K562 (cell line): ENCODE results near the gene JAM2. TPM values are rescaled to one million over a fixed set of nuclear protein-coding genes. Genes with fewer than 3 reads are reported as not detected.

Experiments
- ATF6 ChIP-seq: sonication (generic); formaldehyde crosslinking; IDR thresholded peaks from 2 replicates; pipeline ENCODE4 v1.4.0; 2020; ENCODE audit warnings: mild to moderate bottlenecking, missing genetic modification reagents
- CHAMP1 ChIP-seq: fragments of 450-650 bp; IDR thresholded peaks from 2 replicates; pipeline ENCODE4 v1.6.1; 2016; ENCODE audit warnings: mild to moderate bottlenecking
- CTBP1 ChIP-seq: fragments of 450-650 bp; IDR thresholded peaks from 2 replicates; pipeline ENCODE4 v1.6.1; 2016; ENCODE audit warnings: borderline replicate concordance
- ELK1 ChIP-seq: sonication (generic); formaldehyde crosslinking; IDR thresholded peaks from 2 replicates; pipeline ENCODE4 v1.8.1; 2022; ENCODE audit warnings: missing genetic modification reagents
- KLF6 ChIP-seq: fragments of 250-450 bp; sonication (Bioruptor Pico); IDR thresholded peaks from 2 replicates; pipeline ENCODE4 v1.4.0; 2020; ENCODE audit warnings: mild to moderate bottlenecking, moderate library complexity, borderline replicate concordance
- MCM3 ChIP-seq: fragments of 450-650 bp; IDR thresholded peaks from 2 replicates; pipeline ENCODE4 v1.6.1; 2016
- MITF ChIP-seq: IDR thresholded peaks from 2 replicates; pipeline ENCODE4 v1.6.1; 2014; ENCODE audit warnings: antibody characterized with exemption
- NONO ChIP-seq, 2 experiments: fragments of 200-400 bp in 1 of 2; fragments of 450-650 bp in 1 of 2; formaldehyde crosslinking in 1 of 2; IDR thresholded peaks; 2 replicates each; pipeline ENCODE4 v1.6.1; 2017; ENCODE audit warnings: low read depth in 2 of 2, mild to moderate bottlenecking in 2 of 2, moderate library complexity in 2 of 2, low read length in 1 of 2
- OTX1 ChIP-seq: fragments of 450-650 bp; formaldehyde crosslinking; IDR thresholded peaks from 2 replicates; pipeline ENCODE4 v1.4.0; 2022; ENCODE audit warnings: mild to moderate bottlenecking
- RBM17 ChIP-seq: fragments of 200-400 bp; formaldehyde crosslinking; IDR thresholded peaks from 2 replicates; pipeline ENCODE4 v1.6.1; 2017; ENCODE audit warnings: low read depth, mild to moderate bottlenecking, low read length, borderline replicate concordance
- TAF15 ChIP-seq: fragments of 200-400 bp; formaldehyde crosslinking; IDR thresholded peaks from 2 replicates; pipeline ENCODE4 v1.6.1; 2017; ENCODE audit warnings: mild to moderate bottlenecking, low read depth, low read length, moderate library complexity
- TSHZ1 ChIP-seq: fragments of 250-450 bp; sonication (Bioruptor Pico); IDR thresholded peaks from 2 replicates; pipeline ENCODE4 v1.4.0; 2020; ENCODE audit warnings: mild to moderate bottlenecking, moderate library complexity
- ZNF263 ChIP-seq: sonication (generic); formaldehyde crosslinking; IDR thresholded peaks from 2 replicates; pipeline ENCODE4 v1.8.0; 2022; ENCODE audit warnings: mild to moderate bottlenecking, missing genetic modification reagents, borderline replicate concordance
- ZNF507 ChIP-seq: conservative IDR thresholded peaks from 2 replicates; pipeline ENCODE4 v1.6.1; 2017; ENCODE audit warnings: missing genetic modification characterization, missing compliant biosample characterization
- ZNF75A ChIP-seq: fragments of 450-650 bp; formaldehyde crosslinking; IDR thresholded peaks from 2 replicates; pipeline ENCODE4 v1.4.0; 2020; ENCODE audit warnings: mild to moderate bottlenecking
- polyA plus RNA-seq, 8 experiments: library from polyadenylated mRNA; depleted of rRNA in 4 of 8; stranded (reverse) in 5 of 8; unstranded in 3 of 8; fragments of >200 nt; fragmentation: Nextera tagmentation in 2 of 8; fragmentation: Illumina TruSeq in 1 of 8; extraction: Ambion mirVana in 2 of 8; extraction: Trizol in 1 of 8; gene quantifications; 2 replicates each; pipeline versions ENCODE4 v1.2.1 to v1.2.3, GENCODE V29; 2011 to 2014; ENCODE audit warnings: inconsistent platforms in 1 of 8, missing spikeins in 1 of 8
- total RNA-seq, 7 experiments: library from RNA; depleted of rRNA in 6 of 7; stranded (reverse); fragments of >200 nt in 6 of 7; fragmentation: Illumina TruSeq in 2 of 7; extraction: Trizol in 2 of 7; gene quantifications; 2 replicates each; pipeline versions ENCODE4 v1.2.1 to v1.2.3, GENCODE V29; 2011 to 2021; ENCODE audit warnings: low replicate concordance in 1 of 7

Gene JAM2
- total and polyA plus RNA-seq, 9 of the 15 experiments (the other 6 are each of a cell fraction or from before 2014, with no cell fraction given): 0.03 to 0.08 (median 0.07) TPM; not detected in 6

GRCh38 chr21:25607151-25608043 lies 31.7 kb upstream of the JAM2 start, which contains the start of gene MRPL39 (continued):
- TF ChIP-seq ELK1 (no peak), ATF6 (peak; percentile 71; the same call in 1 of the 2 replicates), ZNF507 (no peak), TSHZ1 (CRISPR knock-in tag) (no peak), TAF15 (no peak), ZNF263 (peak; percentile 86), KLF6 (CRISPR knock-in tag) (peak; percentile 76; the same call in 1 of the 2 replicates), CHAMP1 (peak; percentile 90), MCM3 (no peak), CTBP1 (peak; percentile 86), OTX1 (CRISPR knock-in tag) (peak; percentile 51; the same call in 1 of the 2 replicates), RBM17 (no peak), MITF (no peak; the same call in none of the 2 replicates), NONO (IDR thresholded peaks at IDR 0.05; ENCODE audit: low read depth in 2 of 2, low read length in 1 of 2) (0 out of 4 replicates have a peak, but pooled peaks of 1 of the 2 experiments have one; percentile 88), ZNF75A (CRISPR knock-in tag) (no peak)
